Skin epidermis (tissue), 12 donors: ENCODE measurements around the gene TMPRSS11B.
"Not testable (repeated sequence)": the region's sequence is repeated elsewhere in the genome, so short reads cannot be mapped to it uniquely, and the experiment has no call there.

ENCODE experiments used
- H3K27ac ChIP-seq, 21 experiments: fragments of 200-600 bp; sonication (generic) in 11 of 21; one replicate each; pipeline ENCODE4 v1.5.0; 2020; ENCODE audit warnings: mild to moderate bottlenecking in 3 of 21, inconsistent platforms in 2 of 21, moderate library complexity in 2 of 21
- H3K4me3 ChIP-seq, 7 experiments: fragments of 200-600 bp; sonication (generic) in 2 of 7; one replicate each; pipeline ENCODE4 v1.5.0; 2020; ENCODE audit warnings: inconsistent platforms in 2 of 7, mild to moderate bottlenecking in 2 of 7, moderate library complexity in 1 of 7

TMPRSS11B gene

DNA sequence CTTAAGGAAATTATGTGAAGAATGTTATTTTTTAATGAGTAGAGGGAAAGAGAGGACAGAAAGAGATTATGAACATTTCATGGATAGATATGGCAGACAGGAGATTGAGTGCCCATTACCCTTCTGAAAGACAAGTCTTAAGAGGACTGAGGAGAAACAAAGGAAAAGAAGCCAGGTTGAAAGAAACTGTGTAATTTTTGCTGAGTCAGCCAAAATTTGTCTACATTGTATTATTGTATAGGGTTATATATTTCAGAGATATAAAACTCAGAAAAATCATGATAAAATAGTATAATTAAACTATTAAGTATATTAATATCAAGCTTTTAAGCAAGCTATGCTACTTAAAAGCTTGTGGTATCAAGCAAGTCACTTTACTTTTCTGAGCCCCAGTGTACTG is 4.9 kb downstream of the TMPRSS11B start:
- no peak overlapping the region for H3K27ac ChIP-seq
- H3K4me3 ChIP-seq, result no peak overlapping the region

DNA sequence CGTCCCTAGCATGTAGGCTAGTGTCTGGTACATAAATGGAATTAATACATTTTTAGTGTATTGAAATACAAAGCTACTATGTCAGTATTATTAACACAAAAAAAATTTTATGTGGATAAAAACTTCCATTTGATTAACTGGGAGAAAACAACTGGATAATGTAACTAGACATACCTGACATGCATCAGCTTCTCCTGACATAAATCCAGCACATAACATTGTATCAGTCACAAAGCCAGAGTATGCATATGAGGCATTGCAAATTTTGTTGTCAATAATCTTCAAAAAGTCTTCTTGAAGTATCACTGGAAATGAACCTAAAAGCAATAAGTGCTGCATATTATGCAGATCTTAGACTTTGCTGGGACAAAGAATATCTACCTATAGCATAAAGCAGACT is 16.9 kb downstream of the TMPRSS11B start:
- no peak overlapping the region for H3K4me3 ChIP-seq
- no peak overlapping the region for H3K27ac ChIP-seq

DNA sequence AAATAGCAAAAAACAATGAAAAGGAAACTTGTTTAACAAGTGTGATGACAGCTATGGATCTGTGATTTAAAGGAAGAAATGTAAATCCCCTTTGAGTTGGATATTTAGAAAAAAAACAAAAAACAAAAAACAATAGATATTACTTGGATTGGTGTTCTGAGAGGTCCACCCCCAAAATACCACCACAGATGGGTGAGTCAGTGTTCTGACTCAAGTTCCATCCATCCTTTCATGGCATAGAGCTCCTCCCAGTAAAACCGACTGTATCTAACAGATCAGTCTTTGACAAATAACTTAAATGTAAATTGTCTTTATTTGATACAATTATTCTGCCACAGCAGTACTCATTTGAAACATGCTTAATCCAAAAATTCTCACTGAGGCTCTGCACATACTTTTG is 27.4 kb downstream of the TMPRSS11B start:
- Histone ChIP-seq H3K4me3 (no peak overlapping the region), H3K27ac (no peak overlapping the region)

DNA sequence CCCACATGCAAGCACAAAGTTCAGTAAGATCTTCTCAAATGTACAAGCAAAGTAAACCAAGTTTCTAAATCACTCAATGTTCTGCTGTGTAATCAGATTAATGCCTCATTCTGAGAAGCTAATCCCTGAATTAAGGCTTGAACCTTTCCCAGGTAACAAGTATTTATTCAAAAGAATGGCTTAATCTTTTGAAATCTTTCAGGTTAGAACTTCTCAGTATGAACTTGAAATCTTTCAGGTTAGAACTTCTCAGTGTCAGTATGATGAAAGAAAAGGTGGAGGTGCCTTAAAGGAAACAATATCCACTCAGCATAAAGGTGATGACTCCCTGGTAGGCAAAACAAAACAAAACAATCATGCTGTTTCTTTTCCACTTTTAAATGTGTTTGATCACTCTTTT is 29.0 kb downstream of the TMPRSS11B start:
- Histone ChIP-seq H3K4me3 (no peak overlapping the region), H3K27ac (no peak overlapping the region)

DNA sequence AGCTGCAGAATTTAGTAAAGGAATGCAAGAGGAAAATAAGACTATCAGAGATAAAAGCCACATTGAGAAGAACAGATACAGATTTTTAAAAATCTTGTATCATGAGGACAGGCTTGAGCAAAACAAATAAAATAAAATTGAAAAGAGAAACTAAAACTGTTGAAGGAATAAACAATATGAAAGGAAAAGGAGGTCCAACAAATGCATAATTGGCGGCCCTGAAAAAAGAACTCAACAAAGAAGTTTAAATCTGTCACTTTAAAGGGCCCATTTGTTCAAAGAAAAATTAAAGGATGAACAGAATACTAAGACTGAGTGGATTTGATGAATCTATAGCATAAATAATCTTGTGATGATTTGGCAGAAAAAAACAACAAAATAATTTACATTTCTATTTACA is 36.5 kb downstream of the TMPRSS11B start:
- no peak overlapping the region for H3K4me3 ChIP-seq
- no peak overlapping the region for H3K27ac ChIP-seq

DNA sequence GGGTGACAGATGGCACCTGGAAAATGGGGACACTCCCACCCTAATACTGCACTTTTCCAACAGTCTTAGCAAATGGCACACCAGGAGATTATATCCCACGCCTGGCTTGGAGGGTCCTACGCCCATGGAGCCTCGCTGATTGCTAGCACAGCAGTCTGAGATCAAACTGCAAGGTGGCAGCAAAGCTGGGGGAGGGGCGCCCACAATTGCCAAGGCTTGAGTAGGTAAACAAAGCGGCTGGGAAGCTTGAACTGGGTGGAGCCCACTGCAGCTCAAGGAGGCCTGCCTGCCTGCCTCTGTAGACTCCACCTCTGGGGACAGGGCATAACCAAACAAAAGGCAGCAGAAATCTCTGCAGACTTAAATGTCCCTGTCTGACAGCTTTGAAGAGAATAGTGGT is 51.2 kb downstream of the TMPRSS11B start:
- H3K4me3 ChIP-seq, H3K27ac ChIP-seq: not testable (repeated sequence)

DNA sequence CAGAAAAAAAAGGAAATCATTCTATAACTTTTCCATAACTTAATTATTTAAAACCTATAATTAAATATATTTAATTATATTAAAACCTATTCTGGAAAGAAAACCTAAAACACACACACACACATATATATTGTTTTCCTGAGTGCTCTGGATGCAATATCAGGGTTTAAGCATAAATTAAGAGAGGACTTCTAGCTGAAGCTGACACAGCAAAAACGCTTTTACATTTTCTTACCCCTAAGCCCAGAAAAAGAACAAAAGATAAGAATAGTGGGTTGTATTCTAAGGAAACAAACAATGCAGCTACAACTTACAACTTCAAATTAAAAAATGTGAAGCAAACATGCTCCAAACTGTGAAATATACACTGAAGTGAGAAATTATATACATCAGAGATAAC is 52.3 kb downstream of the TMPRSS11B start:
- Histone ChIP-seq H3K27ac (no peak overlapping the region), H3K4me3 (no peak overlapping the region)

DNA sequence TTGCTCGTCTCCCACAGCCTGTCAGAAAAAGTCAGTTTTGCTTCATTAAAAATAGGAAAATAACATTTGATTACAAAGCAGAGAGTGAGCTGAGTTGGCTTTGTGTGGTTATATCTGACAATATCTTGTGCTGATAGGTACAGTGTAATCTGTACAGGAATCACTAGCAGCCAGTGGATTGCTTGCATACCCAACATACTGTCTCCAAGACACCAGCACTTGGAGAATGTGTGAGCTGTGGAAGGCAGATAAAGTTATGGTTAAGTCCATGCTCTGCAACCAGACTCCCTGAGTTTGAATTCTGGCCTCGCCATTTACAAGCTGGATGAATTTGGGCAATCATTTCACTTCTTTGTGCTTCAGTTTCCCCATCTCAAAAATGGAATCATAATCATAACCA is 58.3 kb downstream of the TMPRSS11B start:
- Histone ChIP-seq H3K27ac (no peak overlapping the region), H3K4me3 (no peak overlapping the region)

DNA sequence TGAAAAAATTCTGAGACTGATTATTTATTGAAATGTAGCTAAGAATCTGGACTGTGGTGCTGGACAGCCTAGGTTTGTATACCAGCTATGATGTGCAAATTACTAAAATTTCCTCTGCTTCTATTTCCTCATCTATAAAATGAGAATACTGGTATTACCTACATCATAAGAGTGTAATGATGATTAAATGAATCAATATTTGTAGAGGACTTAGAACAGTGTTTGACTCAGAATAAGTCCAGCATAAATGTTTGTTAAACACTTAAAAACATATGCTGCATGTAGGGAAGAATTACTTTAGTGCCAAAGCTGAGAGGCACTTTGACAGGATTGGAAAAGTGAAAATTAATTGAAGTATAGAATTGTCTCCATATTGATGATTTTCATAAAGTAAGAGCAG is 60.6 kb downstream of the TMPRSS11B start:
- no peak overlapping the region for H3K27ac ChIP-seq

DNA sequence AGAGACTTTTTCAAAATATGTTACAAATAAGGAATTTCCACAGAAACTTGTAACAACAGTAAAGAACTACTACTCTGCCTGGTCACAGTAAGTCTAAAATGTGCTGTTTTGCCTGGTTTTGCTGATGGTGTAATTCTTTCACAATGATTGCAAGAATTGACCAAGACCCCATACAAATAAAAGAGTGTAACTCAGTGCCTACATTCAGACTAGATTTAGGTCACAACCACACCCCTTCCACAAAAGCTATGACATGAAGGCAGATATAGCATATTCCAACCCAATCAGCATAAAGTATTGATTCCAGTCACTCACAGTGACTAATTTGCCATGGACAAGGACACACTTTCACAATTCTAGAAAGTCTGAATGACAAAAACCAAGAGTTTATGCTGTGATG is 62.1 kb downstream of the TMPRSS11B start:
- Histone ChIP-seq H3K4me3 (no peak overlapping the region), H3K27ac (no peak overlapping the region)

More for the DNA sequence above, 60.6 kb downstream of the TMPRSS11B start:
- no peak overlapping the region for H3K4me3 ChIP-seq

DNA sequence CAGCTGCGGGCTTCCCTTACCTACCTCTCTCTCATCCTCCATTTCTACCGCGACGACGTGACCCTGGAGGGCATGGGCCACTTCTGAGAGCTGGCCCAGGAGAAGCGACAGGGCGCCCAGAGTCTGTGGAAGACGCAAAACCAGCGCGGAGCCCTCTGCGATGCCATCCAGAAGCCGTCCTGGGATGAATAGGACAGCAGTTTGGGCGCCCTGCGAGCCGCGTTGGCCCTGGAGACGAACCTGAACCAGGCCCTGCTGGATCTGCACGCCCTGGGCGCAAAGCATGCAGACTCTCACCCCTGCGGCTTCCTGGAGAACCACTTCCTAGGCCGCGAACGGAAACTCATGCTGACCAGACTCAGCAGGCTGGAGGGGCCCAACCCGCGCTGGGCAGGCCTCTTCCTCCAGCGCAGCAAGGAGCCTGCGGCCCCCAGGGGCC is 63.1 kb downstream of the TMPRSS11B start:
- no peak overlapping the region for H3K27ac ChIP-seq

DNA sequence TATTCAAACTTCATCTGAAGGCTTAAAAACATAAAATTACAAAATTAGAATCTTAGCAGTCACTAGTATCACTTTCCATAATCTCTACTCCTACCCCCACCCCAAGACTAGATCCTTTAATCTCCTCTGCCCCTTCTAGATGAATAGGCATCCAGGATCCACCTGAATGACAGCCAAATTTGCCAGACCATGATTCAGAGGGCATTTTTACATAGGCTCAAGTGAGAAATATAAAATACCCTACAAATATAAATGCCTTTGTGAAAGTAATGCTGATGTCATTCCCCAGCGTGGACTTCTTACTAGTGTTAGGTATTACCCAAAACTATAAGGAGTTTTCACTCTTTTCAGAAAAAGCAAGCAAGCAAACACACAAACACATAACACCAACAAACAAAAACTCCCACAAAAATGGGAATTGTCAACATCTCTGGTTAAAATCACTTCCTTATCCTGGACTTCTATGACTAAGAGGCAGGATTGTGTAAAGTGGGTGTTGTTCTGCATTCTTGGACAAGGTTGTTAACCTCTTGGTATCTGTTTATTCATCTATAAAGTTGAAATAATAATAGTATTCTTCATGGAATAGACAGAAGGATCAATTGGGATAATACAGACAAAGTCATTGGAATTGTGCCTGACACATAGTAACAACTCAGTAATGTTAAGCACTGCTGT is 64.5 kb downstream of the TMPRSS11B start:
- Histone ChIP-seq H3K4me3 (no peak overlapping the region), H3K27ac (no peak overlapping the region)

More for the DNA sequence above, 63.1 kb downstream of the TMPRSS11B start:
- H3K4me3 ChIP-seq, result no peak overlapping the region

DNA sequence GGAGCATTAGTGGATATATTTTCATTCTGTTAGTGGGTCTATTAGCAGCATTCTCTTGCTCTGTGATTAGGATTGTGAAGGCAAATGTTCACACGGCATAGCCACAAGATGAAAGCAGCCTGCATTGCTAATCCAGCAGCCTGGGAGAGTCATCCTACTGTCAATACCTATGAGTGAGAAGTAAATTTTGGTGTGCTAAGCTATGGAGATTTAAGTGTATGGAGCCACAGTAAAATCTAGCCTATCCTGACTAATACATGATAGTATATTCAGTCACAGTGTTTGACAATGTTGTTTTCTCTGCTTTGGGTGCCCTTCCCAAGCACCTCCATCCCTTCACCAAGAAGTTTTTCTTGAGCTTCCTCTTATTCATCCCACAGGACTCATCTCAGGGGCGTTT is 68.6 kb downstream of the TMPRSS11B start:
- Histone ChIP-seq H3K4me3 (no peak overlapping the region), H3K27ac (no peak overlapping the region)
